GM21390 (cell line): ENCODE measurements around the gene RUNDC1.
A peak's percentile ranks its signal among the peaks of the same experiment; 100 is the strongest.

Source experiments
- ATAC-seq: cut with Tn5 transposase; IDR thresholded peaks from one replicate; pipeline ENCODE4 v1.9.1; 2021; ENCODE audit not compliant: unreplicated experiment

RUNDC1 gene

GRCh38 chr17:43018008-43018853 lies 37.9 kb downstream of the RUNDC1 start:
- ATAC-seq = no peak

GRCh38 chr17:43018932-43019331 lies 38.6 kb downstream of the RUNDC1 start:
- no peak for ATAC-seq

- no peak for ATAC-seq
Observed at GRCh38 chr17:43019418-43019817, 39.1 kb downstream of the RUNDC1 start.

GRCh38 chr17:43020030-43020621 lies 39.8 kb downstream of the RUNDC1 start:
- ATAC-seq = no peak

GRCh38 chr17:43020789-43021740 lies 40.7 kb downstream of the RUNDC1 start:
- ATAC-seq = no peak

- ATAC-seq = peak; percentile 59
Observed at GRCh38 chr17:43021741-43022512, 41.6 kb downstream of the RUNDC1 start, which contains the start of gene VAT1. Gene VAT1, minus strand, starts transcription at chr17:43022385. Its CDS starts 63 bp downstream, at chr17:43022322.

GRCh38 chr17:43024407-43025289 lies 44.3 kb downstream of the RUNDC1 start, which contains the start of gene RND2:
Gene RND2, plus strand, starts transcription at chr17:43025231. Its CDS starts 117 bp downstream, at chr17:43025348.
- ATAC-seq = no peak

GRCh38 chr17:43025290-43025657 lies 44.9 kb downstream of the RUNDC1 start:
- ATAC-seq = no peak

GRCh38 chr17:43025766-43026537 lies 45.6 kb downstream of the RUNDC1 start:
- no peak for ATAC-seq

- no peak for ATAC-seq
Observed at GRCh38 chr17:43026595-43026994, 46.2 kb downstream of the RUNDC1 start.

- ATAC-seq = no peak
Observed at GRCh38 chr17:43027091-43028032, 47.0 kb downstream of the RUNDC1 start.

- no peak for ATAC-seq
Observed at GRCh38 chr17:43028221-43028861, 48.0 kb downstream of the RUNDC1 start.

- no peak for ATAC-seq
Observed at GRCh38 chr17:43030137-43030767, 49.9 kb downstream of the RUNDC1 start.

- ATAC-seq = no peak
Observed at GRCh38 chr17:43031666-43032065, 51.3 kb downstream of the RUNDC1 start.

GRCh38 chr17:43033948-43034881 lies 53.9 kb downstream of the RUNDC1 start:
- no peak for ATAC-seq

- no peak for ATAC-seq
Observed at GRCh38 chr17:43034894-43035293, 54.5 kb downstream of the RUNDC1 start.
